ENCODE measurements around the gene LEPR.

DNA sequence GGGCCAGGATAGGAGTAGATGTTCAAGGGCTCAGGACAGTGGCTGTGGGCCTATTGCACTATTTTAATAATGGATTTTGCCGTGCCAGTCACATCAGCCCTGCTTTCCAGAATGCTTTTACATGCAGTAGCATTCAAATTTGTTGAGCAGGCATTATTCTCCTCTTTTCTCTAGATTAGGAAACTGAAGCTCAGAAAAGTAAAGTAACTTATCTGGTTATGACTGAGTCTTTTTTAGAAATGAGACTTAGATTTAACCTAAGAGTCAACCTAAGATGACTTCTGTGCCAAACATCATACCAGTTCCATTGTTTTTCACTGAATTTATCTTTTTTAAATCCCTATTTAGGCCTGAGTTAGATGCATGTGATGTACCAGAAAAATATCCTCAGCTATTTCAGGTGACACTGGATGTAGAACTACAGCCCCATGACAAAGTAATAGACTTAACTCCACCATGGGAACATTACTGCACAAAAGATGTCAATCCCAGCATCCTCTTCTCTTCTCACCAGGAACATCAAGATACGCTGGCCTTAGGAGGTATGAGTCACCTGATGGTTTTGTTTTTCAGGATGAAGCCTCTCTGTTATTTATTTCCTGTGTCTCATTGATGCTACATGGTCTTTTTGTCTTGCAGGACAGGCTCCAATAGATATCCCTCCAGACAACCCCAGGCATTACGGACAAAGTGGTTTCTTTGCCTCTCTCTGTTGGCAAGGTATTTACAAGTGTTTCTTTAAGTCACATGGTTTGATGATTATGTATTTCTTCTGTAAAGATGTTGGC lies 31.4 kb upstream of the LEPR start:
- TF ChIP-seq, protein P1, sequence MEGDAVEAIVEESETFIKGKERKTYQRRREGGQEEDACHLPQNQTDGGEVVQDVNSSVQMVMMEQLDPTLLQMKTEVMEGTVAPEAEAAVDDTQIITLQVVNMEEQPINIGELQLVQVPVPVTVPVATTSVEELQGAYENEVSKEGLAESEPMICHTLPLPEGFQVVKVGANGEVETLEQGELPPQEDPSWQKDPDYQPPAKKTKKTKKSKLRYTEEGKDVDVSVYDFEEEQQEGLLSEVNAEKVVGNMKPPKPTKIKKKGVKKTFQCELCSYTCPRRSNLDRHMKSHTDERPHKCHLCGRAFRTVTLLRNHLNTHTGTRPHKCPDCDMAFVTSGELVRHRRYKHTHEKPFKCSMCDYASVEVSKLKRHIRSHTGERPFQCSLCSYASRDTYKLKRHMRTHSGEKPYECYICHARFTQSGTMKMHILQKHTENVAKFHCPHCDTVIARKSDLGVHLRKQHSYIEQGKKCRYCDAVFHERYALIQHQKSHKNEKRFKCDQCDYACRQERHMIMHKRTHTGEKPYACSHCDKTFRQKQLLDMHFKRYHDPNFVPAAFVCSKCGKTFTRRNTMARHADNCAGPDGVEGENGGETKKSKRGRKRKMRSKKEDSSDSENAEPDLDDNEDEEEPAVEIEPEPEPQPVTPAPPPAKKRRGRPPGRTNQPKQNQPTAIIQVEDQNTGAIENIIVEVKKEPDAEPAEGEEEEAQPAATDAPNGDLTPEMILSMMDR (IDR thresholded peaks at IDR 0.05; ENCODE audit: low read length) = no peak
- TF ChIP-seq EZH2 (IDR thresholded peaks at IDR 0.05; ENCODE audit: borderline replicate concordance, low read length) = no peak
